Astrocyte of the spinal cord (primary cell): ENCODE data around the gene UQCRFS1.

Source experiments
- DNase-seq: peaks from one replicate; pipeline ENCODE4 v3.0.0; 2011; ENCODE audit warnings: low read depth, low spot score
- H3K4me3 ChIP-seq: 2 replicates; pipeline ENCODE4 v1.5.1; 2011; ENCODE audit warnings: low read depth, mild to moderate bottlenecking, low read length, moderate library complexity
- CTCF ChIP-seq: IDR thresholded peaks from 2 replicates; pipeline ENCODE4 v1.5.1; 2012; ENCODE audit warnings: low read depth, mild to moderate bottlenecking, low read length, inconsistent platforms
- in situ Hi-C: cut with HindIII; loops from 2 replicates; pipeline ENCODE4 v1.10.0; 2017; ENCODE audit warnings: low sequenced_read_pairs

UQCRFS1 gene

GRCh38 chr19:29206453-29206852 is 6.5 kb downstream of the UQCRFS1 start:
- no peak for DNase-seq
- in situ Hi-C loops, result no loop called here
- H3K4me3 ChIP-seq, result no peak overlapping the region
- TF ChIP-seq CTCF, result no peak

- H3K4me3 ChIP-seq, result no peak overlapping the region
- in situ Hi-C loops, result no loop called here
- DNase-seq, result no peak
- no peak for TF ChIP-seq CTCF
Observed at GRCh38 chr19:29202281-29202680, 10.7 kb downstream of the UQCRFS1 start.

- no peak for DNase-seq
- in situ Hi-C loops, result no loop called here
- TF ChIP-seq CTCF, result no peak
- H3K4me3 ChIP-seq, result no peak overlapping the region
Observed at GRCh38 chr19:29201855-29202254, 11.1 kb downstream of the UQCRFS1 start.

GRCh38 chr19:29194658-29195057 is 18.3 kb downstream of the UQCRFS1 start:
- in situ Hi-C loops, result no loop called here
- TF ChIP-seq CTCF, result no peak
- no peak overlapping the region for H3K4me3 ChIP-seq
- DNase-seq, result no peak

GRCh38 chr19:29193155-29193554 is 19.8 kb downstream of the UQCRFS1 start:
- H3K4me3 ChIP-seq, result no peak overlapping the region
- TF ChIP-seq CTCF, result no peak
- in situ Hi-C loops, result no loop called here
- no peak for DNase-seq

- no peak for DNase-seq
- in situ Hi-C loops, result no loop called here
- H3K4me3 ChIP-seq, result no peak overlapping the region
- TF ChIP-seq CTCF, result no peak
Observed at GRCh38 chr19:29191005-29191404, 21.9 kb downstream of the UQCRFS1 start.

- TF ChIP-seq CTCF, result no peak
- H3K4me3 ChIP-seq, result no peak overlapping the region
- DNase-seq, result no peak
- in situ Hi-C loops, result no loop called here
Observed at GRCh38 chr19:29189033-29189360, 24.0 kb downstream of the UQCRFS1 start.
